GM10847 (cell line): ENCODE results near the gene BNIP1.

Experiments
- POLR2A ChIP-seq: IDR thresholded peaks from 2 replicates; pipeline ENCODE4 v1.6.1; 2011; ENCODE audit not compliant: insufficient read length; ENCODE audit errors: extremely low read depth

Gene BNIP1

GRCh38 chr5:173158366-173158765 lies 14.0 kb downstream of the BNIP1 start:
- no peak for TF ChIP-seq POLR2A

GRCh38 chr5:173159256-173159655 lies 14.9 kb downstream of the BNIP1 start:
- TF ChIP-seq POLR2A, result no peak

- no peak for TF ChIP-seq POLR2A
These were observed 16.8 kb downstream of the BNIP1 start for GRCh38 chr5:173161148-173161547.

- no peak for TF ChIP-seq POLR2A
These were observed 18.9 kb downstream of the BNIP1 start for GRCh38 chr5:173163219-173163618.

- TF ChIP-seq POLR2A, result no peak
These were observed 21.1 kb downstream of the BNIP1 start for GRCh38 chr5:173165177-173166016.

- no peak for TF ChIP-seq POLR2A
These were observed 27.8 kb downstream of the BNIP1 start for GRCh38 chr5:173172166-173172565.

- no peak for TF ChIP-seq POLR2A
These were observed 31.2 kb downstream of the BNIP1 start for GRCh38 chr5:173175523-173175922.

- no peak for TF ChIP-seq POLR2A
These were observed 34.1 kb downstream of the BNIP1 start for GRCh38 chr5:173178369-173178910.

GRCh38 chr5:173180331-173180730 lies 36.0 kb downstream of the BNIP1 start:
- TF ChIP-seq POLR2A, result no peak

GRCh38 chr5:173187054-173187743 lies 42.9 kb downstream of the BNIP1 start:
- no peak for TF ChIP-seq POLR2A

- TF ChIP-seq POLR2A, result no peak
These were observed 43.9 kb downstream of the BNIP1 start for GRCh38 chr5:173188280-173188679.

GRCh38 chr5:173191015-173191414 lies 46.7 kb downstream of the BNIP1 start:
- TF ChIP-seq POLR2A, result no peak

- TF ChIP-seq POLR2A, result no peak
These were observed 47.2 kb downstream of the BNIP1 start for GRCh38 chr5:173191561-173191960.

- TF ChIP-seq POLR2A, result no peak
These were observed 48.2 kb downstream of the BNIP1 start for GRCh38 chr5:173192561-173192960.

- TF ChIP-seq POLR2A, result no peak
These were observed 52.0 kb downstream of the BNIP1 start for GRCh38 chr5:173196133-173196952.

GRCh38 chr5:173197375-173197891 lies 53.1 kb downstream of the BNIP1 start:
- TF ChIP-seq POLR2A, result no peak

GRCh38 chr5:173198049-173198448 lies 53.7 kb downstream of the BNIP1 start:
- no peak for TF ChIP-seq POLR2A
